ENCODE results near the gene KCNMA1.

Gene KCNMA1

DNA sequence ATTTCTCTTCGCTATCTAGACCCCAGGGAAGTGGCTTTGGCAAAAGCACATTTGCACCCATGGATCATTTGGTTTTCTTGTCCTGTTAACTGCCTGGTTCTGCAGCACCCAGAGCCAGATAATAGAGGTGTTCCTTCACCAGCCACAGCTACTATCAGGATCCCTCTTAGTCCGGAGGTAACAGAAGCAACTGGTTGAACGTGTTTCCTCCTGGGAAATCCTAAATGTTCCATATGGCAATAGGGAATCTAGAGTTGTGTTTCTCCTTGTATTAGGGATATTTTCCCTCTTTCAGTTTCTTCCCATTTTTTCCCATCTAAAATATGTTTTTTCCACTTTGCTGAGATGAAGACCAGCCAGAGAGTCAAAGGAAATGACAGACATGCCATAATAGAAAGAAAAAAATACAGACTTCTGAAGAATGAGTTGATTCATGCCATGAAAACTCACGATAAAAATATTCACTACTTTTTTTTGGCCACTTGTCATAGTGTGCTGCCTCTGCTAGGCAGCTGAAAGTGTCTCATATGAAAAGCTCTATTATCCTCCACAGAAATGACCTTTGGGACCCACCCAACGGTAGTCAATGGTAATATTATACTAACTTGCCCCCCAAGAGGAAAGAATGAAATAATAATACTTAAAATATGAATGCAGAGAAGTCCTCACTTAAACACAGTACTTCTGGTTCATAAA, 472.8 kb downstream of the KCNMA1 start:
- DNase-seq: no peak

DNA sequence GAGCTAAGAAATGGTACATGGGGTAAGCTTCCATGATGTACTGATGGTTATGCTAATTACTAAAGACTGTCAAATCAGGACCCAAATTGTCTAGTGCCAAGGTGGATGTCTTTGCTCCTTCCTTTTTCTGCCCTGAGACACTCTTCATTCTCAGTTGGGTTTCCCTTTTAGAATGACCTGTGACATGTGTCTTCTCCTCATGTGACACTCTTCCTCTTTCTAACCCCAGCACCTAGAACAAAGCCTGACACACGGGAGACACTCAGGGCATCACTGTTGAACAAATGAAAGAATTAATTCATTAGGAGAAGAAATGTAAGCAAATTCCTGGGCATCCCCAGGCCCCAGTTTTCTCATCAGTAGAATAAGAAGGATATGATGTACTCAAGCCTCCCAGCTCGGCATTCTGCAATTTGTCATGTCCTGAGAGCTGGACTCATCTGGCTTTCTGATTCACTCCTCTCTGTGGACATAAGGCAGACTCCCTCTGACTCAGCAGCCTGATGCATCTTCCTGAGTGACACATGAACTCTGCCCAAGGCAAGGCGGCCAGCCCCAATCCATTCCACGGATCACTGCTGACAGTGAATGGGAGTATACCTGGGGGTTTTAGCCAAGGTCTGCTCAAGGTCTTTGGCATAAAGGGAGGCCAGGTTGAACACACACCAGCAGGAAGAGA, 473.8 kb downstream of the KCNMA1 start:
- DNase-seq: no peak

DNA sequence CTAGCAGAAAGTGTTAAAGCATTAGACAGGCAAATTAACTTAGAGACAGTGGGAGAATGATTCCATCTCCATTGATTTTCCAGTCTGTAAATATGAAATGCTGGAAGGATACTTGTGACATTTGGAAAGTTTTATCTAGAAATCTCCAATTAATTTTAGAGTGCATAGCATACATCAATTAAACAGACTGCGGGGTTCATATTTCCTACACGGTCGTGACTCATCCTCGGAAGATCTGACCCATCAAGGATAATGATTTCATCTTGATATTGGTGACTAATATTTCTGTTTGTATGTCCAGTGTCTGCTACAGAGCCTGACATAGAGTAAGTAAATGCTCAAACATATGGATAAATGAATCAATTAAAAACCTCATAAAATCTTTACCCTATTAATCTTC, 474.9 kb downstream of the KCNMA1 start:
- DNase-seq: no peak

DNA sequence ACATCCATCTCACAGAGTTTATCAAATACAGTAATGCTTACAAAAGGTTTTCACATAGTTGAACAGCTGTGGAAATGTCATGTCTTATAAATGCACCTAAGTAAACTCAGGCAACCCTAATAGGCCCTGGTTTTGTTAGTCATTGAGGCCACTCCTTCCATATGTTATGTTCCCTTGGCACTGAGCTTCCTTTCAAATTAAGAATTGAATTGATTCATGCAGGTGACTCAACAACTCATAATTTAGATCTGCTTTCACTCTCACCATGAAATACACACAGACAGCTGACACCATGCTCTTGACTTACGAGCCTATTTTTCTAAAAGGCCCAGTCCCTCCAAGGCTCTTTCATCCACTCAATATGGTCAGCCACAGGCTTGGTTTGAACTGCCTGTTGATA, 476.9 kb downstream of the KCNMA1 start:
- DNase-seq: peak; percentile 71

DNA sequence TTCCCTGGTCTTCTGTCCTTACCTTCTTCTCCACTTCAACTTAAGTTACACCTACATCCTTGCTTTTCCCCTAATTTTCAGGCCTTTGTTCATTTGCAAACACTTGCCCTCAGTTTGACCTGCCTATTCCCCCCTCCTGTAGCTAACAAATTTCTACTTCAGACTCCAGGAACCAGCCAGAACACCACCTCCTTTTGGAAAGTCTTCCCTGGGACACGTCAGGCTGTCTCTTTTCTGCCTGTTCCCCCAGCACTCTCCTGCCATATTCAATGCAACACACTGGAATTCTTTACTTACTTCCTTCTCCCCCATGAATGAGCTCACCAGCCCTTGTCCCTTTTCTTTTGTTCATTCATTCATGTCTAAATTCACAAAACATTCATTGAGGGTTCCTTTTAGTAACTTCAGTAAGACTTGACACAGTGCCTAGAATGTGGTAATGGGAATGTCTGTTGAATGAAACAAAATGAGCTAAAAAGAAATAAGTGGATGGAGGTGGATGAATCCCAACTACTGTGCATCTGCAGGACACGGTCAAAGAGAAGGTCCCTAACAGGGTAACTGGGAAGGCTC, 478.0 kb downstream of the KCNMA1 start:
- no peak for DNase-seq

DNA sequence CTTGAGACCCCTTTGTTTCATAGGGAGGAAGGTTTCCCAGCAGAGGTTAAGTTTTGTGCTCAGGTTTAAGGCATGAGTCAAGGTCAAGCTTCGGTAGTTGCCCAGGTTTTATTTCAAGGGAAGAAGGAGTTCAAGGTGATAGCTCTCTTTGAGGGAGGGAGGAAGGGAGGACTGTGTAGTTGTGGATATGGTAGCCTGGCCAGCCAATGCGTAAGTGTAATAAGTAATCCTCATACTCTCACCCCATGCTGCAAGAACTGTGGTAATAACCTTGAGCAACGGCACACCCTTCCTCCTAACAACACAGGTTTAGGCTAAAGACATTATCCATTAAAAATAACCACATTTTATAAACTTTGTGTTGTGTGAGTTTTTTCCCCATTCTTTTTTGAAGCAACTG, 478.9 kb downstream of the KCNMA1 start:
- DNase-seq: no peak

DNA sequence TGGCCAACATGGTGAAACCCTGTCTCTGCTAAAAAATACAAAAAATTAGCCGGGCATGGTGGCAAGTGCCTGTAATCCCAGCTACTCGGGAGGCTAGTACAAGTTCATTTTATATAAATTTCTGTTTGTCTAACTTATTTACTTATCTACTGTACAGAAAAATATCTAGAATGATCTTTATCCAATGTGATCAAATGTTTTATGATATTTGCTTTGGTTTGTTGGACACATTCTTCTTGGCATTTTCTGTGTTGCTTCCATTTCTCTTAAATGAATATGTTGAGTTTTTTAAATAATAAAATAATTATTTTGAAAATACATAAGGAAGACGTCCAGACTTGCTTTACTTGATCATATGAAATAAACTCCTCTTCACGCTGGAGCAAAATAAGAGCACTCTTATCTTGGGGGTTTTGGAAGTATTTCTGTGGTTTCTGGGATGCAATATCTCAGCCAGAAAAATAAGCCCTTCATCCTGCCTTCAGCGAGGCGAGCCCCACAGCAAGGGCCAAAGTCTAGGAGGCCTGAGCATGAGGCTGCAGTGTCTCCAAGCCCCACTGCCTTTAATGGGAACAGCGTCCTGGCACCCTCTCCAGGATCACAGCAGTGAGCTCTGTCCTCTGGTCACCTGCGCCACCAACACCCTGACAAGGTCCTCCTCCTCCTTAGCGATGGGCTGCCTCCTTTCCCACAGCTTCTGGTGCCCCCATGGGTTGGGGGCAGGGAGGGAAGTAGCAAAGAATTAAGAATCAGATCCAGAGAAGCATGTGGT, 480.2 kb downstream of the KCNMA1 start:
- no peak for DNase-seq

DNA sequence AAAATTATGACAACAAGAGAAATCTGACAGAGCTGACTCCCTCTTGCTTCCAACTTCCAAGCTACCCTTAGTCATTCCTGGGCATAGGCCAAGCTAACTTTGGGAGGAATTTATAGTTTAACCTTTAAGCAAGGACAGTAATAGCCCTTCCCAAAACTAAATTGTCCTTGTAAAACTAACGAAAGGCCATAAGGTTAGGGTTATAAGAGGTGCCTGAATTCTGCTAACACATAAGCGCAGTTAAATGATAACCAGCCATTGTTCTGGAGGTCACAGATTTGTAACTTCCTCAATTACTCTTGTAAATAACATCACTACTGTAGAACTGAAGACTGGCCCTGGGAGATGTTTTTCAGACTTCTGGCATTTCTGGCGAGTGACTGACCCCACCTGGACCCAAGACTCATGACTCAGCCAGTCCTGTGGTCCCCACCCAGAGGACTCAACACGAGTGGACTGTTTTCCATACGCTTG, 481.2 kb downstream of the KCNMA1 start:
- DNase-seq: no peak

DNA sequence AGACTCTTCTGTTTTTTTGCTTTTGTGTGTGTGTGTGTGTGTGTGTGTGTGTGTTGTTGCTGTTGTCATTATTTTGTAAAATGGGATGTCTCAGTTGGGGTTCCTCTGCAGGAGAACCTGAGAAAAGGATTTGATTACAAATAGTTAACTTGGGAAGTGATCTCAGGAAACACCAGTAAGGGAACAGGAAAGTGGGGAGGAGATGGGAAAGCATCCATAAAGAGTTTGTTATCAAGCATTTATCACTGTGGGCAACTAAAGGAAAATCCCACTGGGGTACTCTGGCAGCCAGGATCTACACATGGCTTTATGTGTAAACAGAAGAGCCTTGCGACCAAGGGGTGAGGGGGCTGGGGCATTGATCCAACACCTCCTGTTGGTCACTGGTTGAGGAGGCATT, 485.4 kb downstream of the KCNMA1 start:
- DNase-seq: no peak

DNA sequence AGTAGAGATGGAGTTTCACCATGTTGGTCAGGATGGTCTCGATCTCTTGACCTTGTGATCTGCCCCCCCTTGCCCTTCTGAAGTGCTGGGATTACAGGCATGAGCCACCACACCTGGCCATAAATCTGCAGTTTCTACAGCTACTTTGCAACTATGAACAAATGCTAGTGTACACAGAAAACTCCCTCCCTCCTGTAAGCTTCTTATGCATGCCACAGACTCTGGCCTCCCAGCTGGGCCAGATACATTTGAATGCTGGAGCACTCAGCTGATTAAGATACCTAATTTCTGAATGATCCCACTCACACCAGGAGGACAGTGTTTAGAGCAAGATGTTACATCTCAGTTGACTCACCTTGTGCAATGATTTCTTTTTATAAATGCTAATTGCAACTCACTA, 486.2 kb downstream of the KCNMA1 start:
- DNase-seq: no peak

DNA sequence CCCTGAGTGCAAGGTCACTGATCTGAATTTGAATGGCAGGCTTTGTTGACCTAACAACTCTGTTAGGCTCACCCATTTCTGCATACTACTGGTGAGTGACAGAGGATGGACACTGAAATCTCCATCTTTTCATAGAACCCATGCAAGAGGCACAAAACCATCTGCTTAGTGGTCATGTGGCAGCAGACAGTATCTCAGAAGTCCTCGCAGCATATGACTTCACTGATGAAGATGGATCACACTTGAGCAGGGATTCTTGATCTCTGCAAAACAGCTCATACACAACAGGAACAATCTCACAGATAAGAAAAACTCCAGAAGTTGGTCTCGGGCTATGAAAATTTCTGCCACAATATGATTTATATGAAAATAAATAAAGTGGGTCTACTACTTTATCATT, 487.9 kb downstream of the KCNMA1 start:
- no peak for DNase-seq

DNA sequence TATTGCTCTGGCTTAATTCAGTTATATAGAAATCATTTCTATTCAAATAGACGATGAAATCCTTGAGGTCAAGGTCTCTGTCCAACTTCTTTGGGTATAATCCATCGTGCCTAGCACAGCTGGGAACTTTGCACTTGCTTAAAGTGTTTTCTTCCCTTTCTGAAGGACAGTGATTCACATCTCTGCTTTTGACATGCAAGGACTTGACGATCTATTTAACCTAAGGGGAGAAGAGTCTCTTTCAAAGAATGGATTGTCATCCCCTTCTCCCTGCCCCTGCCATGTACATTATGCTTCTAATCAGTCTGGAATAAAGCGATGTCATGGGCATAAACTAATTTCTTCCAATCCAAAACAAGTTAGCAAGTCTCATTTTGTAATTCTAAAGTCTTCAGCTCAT, 488.6 kb downstream of the KCNMA1 start:
- DNase-seq: no peak

DNA sequence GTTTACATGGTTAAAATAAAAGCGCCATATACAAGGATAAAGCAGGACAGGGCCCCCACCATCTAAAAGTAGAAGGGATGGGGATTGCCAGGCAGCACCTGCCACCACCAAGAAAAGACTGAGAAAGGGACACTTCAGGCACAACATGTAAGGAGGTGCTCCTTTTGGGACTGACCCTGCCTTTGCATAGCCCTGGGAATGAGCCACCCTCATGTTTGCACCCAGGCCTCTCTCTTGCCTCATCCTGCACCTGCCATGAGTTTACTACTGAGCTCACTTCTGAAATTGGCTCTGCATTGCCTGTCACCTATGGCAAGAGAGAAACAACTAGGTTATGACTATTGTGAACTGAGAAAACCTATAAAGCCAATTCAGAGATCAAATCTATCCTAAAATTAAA, 489.7 kb downstream of the KCNMA1 start:
- no peak for DNase-seq

DNA sequence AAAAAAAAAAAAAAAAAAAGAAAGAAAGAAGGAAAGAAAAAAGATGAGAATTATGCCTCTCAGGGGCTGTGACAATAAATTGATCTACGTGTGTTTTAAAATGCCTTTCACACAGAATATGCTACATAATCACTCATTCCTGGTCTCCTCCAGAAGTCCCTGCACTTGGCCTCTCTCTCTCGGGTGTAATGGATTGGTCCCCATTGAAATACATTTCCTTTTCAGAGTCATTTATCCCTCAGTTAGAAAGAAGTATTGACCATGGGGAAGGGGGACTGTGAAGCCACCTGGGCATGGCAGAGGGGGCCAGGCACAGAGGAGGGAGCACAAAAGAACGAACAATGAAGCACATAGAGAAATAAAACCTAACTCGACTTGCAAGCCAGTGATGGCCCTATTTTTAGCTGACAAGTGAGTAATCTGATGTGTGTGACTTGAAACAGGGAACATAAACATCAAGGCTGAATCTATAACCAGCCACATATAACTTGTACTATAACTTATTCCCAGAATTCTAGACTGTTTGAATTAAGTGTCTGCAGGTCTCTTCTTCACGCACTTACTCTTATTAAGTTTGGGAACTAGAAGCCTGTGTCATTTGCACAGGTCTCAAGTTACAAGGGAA, 490.8 kb downstream of the KCNMA1 start:
- no peak for DNase-seq

DNA sequence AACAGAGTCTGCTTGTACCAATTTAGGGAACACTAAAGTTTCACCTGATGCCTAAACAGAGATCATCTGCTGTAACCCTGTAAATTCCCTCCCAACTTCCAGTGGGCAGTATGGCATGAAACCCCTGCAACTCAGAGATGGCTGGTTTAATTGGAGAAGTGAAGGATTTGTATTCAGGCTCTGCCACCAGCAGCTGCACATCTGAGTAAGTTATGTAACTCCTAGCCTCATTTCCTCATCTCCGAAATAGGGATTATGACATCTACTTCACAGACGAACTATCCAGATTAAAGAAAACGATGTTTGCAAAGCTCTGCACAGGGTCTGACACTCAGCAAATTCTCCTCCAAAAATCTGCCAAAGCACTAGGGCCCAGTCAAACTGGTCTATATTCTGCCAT, 493.0 kb downstream of the KCNMA1 start:
- no peak for DNase-seq

DNA sequence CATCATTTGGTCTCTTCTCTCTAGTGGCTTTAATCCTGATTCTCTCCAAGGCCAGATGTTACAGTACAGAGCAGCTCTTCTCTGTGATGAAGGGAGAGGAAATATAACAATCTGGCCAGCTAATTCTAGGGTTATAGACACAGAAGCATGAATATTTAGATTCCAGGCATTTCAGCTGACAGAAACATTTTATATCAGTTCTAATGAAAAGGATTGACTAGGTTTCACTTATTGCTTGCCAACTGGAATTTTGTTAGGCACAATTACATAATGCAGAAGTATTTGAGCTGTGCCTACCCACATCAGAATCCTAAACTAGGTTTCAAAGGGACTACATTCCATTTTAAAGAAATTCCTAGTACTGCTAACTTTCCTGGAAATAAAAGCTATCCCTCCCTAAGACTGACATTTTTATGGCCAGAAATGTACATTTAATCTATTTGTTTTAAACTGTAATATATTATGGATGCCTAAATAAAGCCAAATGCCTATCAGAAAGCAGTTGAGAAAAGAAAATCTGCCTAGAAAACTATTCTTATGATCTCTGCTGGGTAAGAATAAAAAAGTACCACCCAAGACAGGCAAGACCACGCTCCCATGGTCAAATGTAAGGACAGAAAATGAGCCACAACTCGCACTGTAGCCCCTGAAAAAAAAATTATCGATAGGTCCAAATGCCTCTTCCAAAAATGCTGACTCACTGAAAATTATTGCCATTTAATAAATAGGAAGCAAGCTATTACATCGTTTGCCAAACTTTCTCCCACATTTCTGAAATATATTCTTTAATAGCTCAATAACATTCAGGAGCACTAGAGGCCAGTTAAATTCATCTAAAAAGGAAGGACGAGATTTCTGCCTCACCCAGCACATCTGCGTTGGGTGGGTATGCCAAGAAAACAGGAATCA, 498.1 kb downstream of the KCNMA1 start:
- DNase-seq: no peak

DNA sequence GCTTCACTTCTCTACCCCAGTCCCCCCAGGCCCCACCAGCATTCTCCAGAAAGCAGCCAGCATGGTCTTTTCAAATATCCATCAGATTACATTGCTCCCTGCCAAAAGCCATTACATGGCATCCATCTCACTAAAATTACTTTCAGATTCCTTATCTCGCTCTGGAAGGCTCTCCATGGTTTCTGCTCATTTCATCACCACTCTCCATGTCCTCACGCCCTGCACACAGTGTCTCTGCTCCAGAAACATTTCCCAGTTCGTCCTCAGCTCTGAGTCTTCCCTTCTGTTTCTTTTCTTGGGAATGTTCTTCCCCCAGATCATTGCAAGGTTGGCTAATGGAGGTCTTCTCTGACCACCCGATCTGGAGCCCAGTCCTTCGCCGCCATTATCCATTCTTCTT, 499.1 kb downstream of the KCNMA1 start:
- DNase-seq: no peak

DNA sequence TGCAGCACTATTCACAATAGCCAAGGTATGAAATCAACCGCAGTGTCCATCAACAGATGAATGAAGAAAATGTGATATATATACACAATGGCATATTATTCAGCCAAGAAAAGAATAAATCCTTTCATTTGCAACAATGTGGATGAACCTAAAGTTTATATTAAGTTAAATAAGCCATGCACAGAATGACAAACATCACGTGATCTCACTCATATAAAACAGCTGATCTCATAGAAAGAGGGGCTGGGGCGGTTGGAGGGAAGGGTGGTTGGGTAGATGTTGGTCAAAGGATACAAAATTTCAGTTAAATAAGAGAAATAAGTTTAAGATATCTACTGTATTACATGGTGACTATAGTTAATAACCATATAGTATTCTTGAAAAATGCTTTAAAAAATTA, 502.1 kb downstream of the KCNMA1 start:
- no peak for DNase-seq

DNA sequence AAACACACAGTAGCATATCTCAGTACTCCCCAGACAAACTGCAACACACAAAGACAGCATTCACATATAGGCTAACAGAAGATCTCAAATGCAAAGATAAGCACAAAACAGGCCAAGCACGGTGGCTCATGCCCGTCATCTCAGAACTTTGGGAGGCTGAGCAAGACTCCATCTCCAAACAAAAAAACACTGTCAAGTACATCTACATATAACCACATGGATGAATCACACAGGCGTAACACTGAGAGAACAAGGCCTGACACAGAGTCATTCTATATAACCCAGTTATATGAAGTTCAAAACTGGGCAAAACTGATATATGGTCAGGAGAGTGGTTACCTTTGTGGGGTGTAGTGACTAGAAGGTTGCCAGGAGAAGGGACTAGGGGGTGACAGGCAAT, 506.4 kb downstream of the KCNMA1 start:
- DNase-seq: no peak

DNA sequence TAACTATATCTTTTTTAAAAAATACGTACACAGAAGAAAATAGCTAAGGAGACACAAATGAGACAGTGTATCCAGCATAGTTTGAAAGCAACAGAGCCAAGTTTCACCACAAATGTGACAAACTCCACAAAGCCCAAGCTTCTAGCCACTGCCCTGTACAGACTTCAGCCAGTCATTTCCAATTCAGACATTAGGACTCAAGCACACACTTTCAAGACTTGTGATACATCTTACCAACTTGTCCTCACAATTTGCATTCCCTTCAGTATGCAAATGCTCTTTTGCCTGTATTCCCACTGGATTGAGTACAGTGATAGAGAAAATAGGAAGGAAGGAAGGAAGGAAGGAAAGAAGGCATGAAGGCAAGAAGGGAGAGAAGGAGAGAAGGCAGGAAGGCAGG, 510.4 kb downstream of the KCNMA1 start:
- no peak for DNase-seq

DNA sequence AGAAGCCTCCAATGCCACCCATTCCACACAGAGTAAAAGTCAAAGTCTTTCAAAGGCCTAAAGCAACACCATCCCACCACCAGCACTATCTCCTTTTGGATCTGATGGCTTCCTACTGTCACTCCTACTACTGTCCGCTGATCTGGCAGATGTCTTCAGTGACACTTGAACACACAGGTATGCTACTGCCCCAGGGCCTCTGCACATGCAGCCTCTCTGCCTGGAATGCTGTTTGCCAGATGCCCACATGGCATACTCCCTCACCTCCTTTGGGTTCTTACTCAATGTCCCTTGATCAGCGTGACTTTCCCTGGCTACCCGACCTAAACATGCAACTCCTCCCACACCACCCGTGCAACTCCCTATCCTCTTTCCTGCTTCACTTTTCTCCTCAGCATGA, 512.4 kb downstream of the KCNMA1 start:
- no peak for DNase-seq

DNA sequence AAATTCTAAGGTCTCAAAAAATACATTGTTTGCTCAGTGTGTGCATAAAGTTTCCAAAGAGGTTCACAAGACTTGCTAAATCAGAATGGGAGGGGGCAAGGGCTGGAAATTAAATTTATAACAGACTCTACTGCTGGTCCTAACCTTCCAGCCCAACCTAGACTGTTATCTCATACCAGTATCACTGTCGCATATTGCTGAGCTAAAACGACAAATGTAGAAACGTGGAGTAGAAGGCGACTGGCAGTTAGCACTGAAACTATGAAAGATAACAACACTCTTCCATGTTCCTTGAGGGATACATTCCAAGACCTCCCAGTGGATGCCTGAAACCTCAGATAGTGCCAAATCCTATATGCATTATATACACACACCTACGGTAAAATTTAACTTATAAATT, 514.3 kb downstream of the KCNMA1 start:
- no peak for DNase-seq

All from NCI-H1092 (cell line).